Parathyroid adenoma (tissue), 2 donors: ENCODE data around the gene ZDHHC14.

Source experiments
- H2AFZ ChIP-seq: fragments of 300-600 bp; sonication (generic); one replicate; pipeline ENCODE4 v1.7.0; 2017; ENCODE audit warnings: antibody characterized with exemption, mild to moderate bottlenecking
- H3K27ac ChIP-seq: fragments of 300-600 bp; sonication (generic); one replicate; pipeline ENCODE4 v1.7.0; 2017
- H3K27me3 ChIP-seq: fragments of 300-600 bp; sonication (generic); one replicate; pipeline ENCODE4 v1.7.0; 2017; ENCODE audit warnings: low read length; ENCODE audit not compliant: control insufficient read depth, insufficient read depth
- H3K36me3 ChIP-seq: fragments of 300-600 bp; sonication (generic); one replicate; pipeline ENCODE4 v1.7.0; 2017; ENCODE audit warnings: low read length; ENCODE audit not compliant: control insufficient read depth, insufficient read depth
- H3K4me1 ChIP-seq: fragments of 300-600 bp; sonication (generic); one replicate; pipeline ENCODE4 v1.7.0; 2017; ENCODE audit warnings: control low read depth
- H3K4me2 ChIP-seq: fragments of 300-600 bp; sonication (generic); one replicate; pipeline ENCODE4 v1.7.0; 2017; ENCODE audit warnings: low read length
- H3K4me3 ChIP-seq: fragments of 300-600 bp; sonication (generic); one replicate; pipeline ENCODE4 v1.7.0; 2017; ENCODE audit warnings: low read depth, low read length
- H3K79me2 ChIP-seq: fragments of 300-600 bp; sonication (generic); one replicate; pipeline ENCODE4 v1.7.0; 2017; ENCODE audit warnings: control low read depth
- H3K9ac ChIP-seq: fragments of 300-600 bp; sonication (generic); one replicate; pipeline ENCODE4 v1.7.0; 2017; ENCODE audit warnings: mild to moderate bottlenecking
- H3K9me3 ChIP-seq: fragments of 300-600 bp; sonication (generic); one replicate; pipeline ENCODE4 v1.7.0; 2017; ENCODE audit warnings: low read length; ENCODE audit not compliant: control insufficient read depth
- CTCF ChIP-seq: fragments of 300-600 bp; sonication (generic); IDR thresholded peaks from one replicate; pipeline ENCODE4 v1.7.0; 2017; ENCODE audit warnings: antibody characterized with exemption, mild to moderate bottlenecking
- donor health status: primary hyperparathyroidism.

The ZDHHC14 gene

GRCh38 chr6:157513619-157514485 is 132.9 kb downstream of the ZDHHC14 start:
- Histone ChIP-seq H3K79me2 (peaks cover 22% of the 10 kb centered on the region), H3K4me2 (no peak overlapping the region), H3K27me3 (no peaks in the 10 kb centered on the region), H3K9ac (no peak overlapping the region), H3K27ac (no peak overlapping the region), H3K36me3 (no peaks in the 10 kb centered on the region), H3K9me3 (no peaks in the 10 kb centered on the region), H3K4me3 (no peak overlapping the region), H3K4me1 (no peaks in the 10 kb centered on the region), H2AFZ (no peak overlapping the region)
- no peak for TF ChIP-seq CTCF

- Histone ChIP-seq H2AFZ (no peak overlapping the region), H3K9me3 (no peaks in the 10 kb centered on the region), H3K4me1 (no peaks in the 10 kb centered on the region), H3K27ac (no peak overlapping the region), H3K79me2 (peaks cover 23% of the 10 kb centered on the region), H3K27me3 (no peaks in the 10 kb centered on the region), H3K4me3 (no peak overlapping the region), H3K4me2 (no peak overlapping the region), H3K36me3 (no peaks in the 10 kb centered on the region), H3K9ac (no peak overlapping the region)
- no peak for TF ChIP-seq CTCF
These were observed 133.9 kb downstream of the ZDHHC14 start for GRCh38 chr6:157514659-157515496.

GRCh38 chr6:157516319-157517026 is 135.5 kb downstream of the ZDHHC14 start:
- Histone ChIP-seq H3K9ac (no peak overlapping the region), H3K9me3 (no peaks in the 10 kb centered on the region), H2AFZ (no peak overlapping the region), H3K36me3 (no peaks in the 10 kb centered on the region), H3K4me1 (no peaks in the 10 kb centered on the region), H3K27me3 (no peaks in the 10 kb centered on the region), H3K79me2 (peaks cover 16% of the 10 kb centered on the region), H3K27ac (no peak overlapping the region), H3K4me3 (no peak overlapping the region), H3K4me2 (no peak overlapping the region)
- TF ChIP-seq CTCF, result no peak

DNA sequence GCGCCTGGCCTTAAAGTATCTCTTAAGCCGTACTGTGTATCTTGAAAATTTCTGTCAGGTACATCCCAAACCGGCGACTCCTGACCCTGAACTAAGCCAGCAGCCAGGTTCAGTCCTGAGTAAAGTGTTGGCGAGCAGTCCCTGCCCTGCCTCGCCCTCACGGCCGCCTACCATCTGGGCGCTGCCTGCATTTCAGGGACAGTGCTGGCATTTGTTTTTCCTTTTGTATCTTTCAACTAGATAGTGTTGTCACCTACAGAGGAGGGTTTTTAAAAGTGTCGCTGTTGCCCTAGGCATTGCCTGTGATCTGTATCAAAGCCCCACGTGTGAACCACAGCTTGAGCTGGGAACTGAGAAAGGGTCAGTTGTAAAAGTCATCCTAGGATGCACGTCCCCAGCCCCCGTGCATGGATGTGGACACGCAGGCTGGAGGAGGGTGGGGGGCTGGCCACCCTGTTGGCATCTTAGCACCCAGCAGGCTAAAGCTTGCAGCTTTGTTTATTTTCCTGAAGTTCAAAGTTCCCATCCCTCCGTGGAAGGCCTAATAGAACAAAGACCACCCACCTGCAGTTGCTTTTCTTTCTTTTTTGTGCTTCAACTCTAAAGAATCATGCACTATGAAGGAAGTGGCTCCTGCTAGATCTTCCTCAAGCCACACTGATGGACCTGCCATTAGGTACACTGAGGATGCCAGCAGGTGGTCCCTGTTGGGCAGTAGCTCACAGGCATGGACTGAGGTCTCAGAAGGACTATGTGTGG is 136.8 kb downstream of the ZDHHC14 start:
- no peak for TF ChIP-seq CTCF
- H3K4me2 ChIP-seq, result no peak overlapping the region

More for the DNA sequence above, 136.8 kb downstream of the ZDHHC14 start:
- Histone ChIP-seq H3K27me3 (no peaks in the 10 kb centered on the region), H3K79me2 (peaks cover 12% of the 10 kb centered on the region), H2AFZ (no peak overlapping the region), H3K9me3 (no peaks in the 10 kb centered on the region), H3K4me3 (no peak overlapping the region), H3K9ac (no peak overlapping the region), H3K36me3 (no peaks in the 10 kb centered on the region), H3K4me1 (no peaks in the 10 kb centered on the region), H3K27ac (no peak overlapping the region)
